NCI-H2196 treated with DMSO at 0.1 percent for 48 hours (cell line): ENCODE data around the gene CYRIA.

ENCODE experiments used
- DNase-seq: peaks from one replicate; lab custom pipeline; 2025; ENCODE audit not compliant: unreplicated experiment; lab: John Stamatoyannopoulos, UW

The CYRIA gene

DNA sequence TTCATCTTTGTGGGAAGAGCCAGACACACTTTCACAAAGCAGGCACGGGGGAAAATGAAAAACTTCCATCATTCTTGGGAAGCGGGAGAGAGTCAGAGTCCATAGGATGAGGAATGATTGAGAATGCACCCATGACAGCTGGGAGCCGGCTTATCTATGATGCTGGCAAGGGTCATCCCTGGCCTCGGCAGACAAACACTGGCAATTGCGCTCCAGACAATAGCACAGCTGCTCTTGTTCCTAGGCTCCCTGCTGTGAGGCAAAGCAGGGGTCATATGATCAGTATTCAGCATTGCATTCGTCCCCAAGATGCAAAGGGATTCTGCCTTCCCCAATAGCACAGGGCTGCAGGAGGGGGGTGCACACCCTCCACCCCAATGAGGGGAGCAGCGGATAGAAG, 33.0 kb downstream of the CYRIA start:
- no peak for DNase-seq

DNA sequence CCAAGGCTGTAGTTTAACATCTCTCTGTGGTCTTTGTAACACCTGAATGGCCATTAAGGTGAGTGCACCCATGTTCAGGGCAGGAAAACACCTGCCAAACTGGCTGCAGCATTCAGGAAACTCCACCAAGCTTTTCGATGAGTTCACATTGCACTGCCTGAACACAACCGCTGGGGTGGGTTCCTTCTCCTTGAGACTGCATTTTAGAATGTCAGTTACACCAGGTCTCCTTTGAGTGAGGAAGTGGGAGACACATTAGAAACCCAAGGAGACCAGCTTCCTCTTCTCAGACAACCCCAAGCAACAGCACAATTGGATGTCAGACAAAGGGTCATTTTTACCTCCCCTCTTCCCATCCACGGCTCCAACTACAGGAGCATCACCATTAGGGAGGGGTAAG, 35.2 kb downstream of the CYRIA start:
- DNase-seq = no peak

DNA sequence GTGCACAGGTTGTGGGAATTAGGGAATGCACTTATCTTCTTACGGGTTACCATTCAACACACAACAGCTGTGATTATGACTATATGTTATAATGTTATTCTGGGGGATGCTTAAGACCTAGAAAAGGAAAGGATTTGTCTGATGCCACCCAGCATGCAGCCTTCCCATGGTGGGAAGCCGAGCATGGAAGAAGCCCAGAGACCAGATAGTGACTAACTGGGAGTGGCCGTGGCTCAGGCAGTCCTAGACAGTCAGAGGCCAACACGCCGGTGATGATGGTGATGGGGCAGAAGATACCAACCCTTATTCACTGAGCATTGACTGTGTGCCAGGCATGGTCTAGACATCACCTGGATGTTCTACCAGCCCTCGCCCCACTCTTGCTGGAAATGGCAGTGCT, 35.9 kb downstream of the CYRIA start:
- DNase-seq = no peak

DNA sequence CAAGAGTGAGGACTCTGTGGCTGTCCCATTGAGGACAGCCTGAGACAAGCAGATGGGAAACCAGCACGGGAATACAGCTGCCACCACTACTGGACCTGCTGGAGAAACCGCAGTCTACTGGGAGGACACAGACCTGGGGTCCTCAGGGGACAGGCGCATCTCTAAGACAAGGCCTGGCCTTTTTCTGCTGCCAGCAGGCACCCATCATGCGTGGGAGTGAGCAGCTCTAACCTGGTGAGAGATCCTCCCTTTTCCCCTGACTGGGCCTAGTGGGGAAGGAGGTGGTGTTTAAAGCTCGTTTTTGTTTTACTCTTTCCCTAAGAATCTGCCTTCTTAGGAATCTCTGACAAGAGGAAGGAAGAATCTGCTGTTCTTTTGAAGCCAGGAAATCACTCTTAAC, 36.6 kb downstream of the CYRIA start:
- DNase-seq = no peak

DNA sequence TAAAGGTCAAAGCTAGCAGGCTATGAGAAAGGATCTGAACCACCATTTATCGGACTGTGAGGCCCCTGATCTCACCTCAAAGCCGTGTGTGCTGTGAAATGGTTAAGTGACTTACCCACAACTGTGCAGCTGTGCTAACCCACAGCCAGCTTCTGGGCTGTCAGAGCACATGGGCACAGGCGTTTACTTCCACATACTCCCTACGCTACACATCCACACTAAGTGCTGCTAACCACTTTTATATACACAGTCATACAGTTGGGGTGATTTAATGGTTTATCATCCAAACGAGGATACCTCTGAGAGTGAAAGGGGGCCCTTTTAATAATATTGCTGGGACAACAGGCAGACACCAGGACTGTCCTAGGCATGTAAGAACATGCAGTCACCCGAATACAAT, 37.3 kb downstream of the CYRIA start:
- DNase-seq = no peak

DNA sequence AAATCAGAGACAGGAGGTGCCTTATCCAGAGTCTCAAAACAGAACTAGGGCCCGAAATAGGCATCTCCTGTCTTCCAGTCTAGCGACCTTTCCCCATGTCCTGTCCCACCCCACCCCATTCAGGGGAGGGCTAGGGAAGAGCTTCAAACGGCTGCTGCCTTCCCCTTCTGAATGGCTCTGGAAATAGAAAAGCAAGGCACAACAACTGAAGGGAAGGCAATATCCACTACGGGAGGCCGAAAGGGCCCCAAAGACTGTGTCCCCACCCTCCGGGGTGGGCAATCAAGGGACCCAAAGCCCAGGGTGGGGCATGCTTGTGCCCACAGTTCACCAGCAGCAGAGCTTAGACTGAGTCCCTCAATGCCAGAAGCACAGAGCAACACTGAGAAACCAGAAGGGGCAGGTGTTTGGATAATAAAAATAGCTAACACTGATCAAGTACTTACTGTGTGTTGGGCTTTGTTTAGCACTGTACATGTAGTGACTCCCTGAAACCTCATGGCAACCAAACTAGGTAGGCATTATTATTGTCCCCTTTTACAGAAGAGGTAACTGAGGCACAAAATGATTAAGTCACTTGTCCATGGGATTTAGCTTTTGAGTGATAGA, 38.5 kb downstream of the CYRIA start:
- no peak for DNase-seq

DNA sequence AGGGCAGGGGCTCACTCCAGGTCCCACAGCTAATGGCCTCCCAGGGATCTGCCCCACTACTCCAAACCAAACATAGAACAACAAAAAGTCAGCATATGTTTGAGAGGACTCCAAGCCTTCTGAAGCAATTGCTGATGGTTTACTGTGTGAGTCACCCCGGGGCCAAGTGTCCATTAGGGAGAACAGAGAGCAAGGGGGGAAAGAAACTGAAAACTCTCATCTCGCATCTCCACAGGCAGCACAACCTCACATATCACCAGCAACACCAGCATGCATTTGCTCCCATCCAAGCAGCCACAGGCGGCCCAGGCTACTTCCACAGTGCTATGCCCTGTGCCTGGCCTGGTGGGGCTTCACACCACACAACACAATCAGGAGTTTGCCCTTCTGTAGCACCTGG, 39.1 kb downstream of the CYRIA start:
- DNase-seq = no peak

DNA sequence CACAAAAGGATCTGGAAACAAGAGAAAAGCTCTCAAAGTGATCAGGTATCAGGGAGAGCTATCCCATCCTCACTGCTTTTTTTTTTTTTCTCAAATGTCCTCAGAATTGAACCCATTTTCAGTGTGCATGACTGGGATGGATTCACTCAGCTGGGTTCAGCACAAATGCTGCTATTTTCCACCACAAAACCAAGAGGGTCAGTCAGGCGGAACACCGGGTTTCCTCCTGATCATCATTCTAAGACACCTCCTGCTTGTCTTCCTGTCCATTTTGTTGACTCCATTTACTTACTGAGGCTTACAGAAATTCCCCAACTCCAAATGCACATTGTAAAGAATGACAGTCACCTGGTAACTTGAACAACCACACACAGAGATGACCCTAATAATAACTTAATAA, 39.9 kb downstream of the CYRIA start:
- DNase-seq = no peak

DNA sequence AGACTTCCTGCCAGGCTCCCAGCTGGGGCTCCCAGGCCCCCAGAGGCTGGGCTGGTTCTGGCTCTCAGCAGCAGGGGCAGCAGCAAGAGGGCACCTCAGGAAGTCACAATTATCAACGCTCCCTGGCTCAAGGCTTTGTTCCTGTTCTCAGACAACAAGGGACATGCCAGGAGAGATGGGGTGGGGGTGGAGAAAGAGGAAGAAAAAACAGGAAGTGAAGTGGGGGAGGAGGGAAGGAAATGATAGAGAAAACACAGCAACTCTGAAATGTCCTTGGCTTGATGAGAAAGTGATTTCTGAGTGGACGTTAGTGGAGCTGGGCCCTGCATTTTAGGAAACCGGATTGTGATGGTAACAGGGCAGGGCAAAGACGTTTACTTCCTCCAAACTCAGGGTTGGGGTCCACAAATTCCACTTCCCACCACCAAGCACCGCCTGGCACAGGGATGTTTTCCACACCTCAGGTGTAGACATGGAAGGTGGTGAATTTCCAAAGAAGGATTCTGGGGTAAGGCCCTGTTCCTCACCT, 40.4 kb downstream of the CYRIA start:
- no peak for DNase-seq

DNA sequence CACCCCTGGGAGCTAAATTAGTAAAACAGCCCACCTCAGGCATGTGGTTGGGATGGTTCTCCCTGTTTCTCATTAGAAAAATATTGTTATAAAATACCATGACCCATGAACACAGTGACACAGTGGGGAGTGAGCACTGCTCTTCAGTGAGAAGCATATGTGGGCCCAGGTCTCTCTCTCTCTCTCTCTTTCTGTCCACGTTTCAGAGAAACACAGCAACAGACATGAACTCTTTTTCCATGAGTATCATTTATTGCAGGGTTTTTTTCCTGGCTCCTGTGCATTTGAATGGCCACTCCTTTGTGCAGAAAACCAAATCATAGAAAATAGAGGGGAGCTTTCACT, 41.2 kb downstream of the CYRIA start:
- DNase-seq = no peak

DNA sequence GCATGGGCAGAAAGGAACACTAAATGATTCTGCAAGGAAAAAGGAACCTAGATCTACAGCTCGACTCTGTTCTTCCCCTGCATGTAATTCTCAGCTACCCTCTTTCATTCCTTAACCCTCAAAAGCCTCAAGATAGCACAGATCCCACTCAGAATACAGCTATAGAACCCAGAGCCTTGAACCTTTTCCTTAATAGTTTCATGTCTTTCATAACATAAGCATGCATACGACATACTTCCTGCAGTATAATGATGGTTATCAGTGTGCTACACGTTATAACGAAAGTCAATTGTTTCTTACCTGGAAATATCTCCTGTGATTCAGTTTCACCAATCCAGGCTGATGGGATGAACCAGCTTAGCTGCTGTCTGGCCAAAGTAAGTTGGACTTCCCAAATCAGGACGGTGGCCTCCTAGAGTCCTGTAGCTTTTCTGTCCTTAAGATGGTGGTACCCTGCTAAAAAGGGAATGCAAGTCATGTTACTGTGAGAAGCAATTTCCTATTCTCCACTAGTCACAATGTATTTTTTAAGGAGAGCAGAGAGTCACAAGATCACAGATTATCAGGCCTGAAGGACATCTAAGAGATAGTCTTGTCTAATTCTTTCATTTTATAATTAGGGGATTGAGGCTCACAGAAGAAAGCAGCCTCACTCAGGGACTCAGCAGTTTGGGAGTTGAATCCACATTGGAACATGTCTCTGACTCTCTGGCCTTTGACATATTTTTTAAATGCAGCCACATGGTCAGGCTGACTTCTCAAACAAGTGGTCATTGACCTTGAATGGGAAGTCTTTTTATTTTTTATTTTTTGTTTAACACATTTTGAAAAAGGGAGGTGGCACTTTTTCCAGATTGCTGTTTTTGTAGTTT, 41.8 kb downstream of the CYRIA start:
- no peak for DNase-seq

DNA sequence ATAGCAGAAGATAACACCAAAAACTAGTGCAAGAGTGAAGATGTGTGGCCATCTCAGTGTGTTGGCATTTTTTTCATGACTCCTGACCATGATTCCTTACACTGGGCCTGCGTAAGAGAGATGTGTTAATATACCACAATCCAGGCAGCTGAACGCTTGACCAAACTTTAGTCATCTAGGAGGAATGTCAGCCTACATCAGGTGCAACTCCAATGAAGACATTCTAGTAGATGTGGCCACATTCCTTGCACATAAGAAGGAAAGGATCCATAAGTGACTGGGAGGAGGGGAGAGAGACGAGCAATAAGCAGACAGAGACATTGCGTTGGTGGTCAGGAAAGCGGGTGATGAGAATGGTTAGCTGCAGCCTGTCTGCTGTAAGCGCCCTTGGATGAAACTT, 42.6 kb downstream of the CYRIA start:
- no peak for DNase-seq

DNA sequence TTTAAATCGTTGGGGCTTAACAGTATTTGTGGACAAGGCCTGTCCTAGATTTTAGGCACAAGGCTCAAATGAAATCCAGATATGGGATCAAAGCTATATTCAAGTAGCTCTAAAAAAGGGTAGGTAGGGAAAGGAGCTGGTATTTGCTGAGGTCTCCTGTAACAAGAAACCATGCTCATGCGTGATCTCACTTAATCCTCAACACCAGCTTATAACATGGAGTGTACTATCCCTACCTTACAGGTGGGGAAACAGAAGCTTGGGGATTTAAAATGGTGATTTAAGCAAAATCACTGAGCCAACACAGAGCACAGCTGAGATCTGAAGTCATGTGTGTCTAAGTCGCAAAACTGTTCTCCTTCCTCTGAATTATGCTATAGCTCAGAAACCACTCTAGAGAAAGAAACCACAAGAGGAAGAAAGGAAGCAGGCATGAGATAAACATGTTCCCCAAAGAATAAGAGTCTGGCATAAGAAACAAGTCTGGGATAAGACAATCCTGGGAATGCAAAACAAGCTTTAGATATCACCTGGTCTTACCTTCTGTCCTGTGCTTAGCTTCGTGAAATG, 43.1 kb downstream of the CYRIA start:
- no peak for DNase-seq

DNA sequence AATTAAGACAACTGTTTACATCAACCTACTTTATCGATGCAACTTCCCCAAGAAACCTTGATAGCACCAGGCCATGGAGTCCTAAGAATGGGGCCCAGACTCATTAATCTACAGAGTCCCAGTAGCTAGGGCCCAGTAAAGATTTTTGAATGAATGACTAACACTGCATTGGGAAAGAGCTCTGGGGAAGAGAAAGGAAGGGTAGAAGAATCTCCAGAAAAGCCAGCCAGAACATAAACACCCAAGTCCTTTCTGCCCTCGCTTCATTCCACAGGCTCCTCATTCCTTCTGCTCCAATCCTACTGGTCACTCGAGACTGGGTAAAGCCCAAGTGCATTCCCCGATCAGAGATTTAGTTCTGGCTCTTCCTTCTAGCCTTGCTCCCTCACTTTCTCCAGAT, 44.3 kb downstream of the CYRIA start:
- DNase-seq = no peak

DNA sequence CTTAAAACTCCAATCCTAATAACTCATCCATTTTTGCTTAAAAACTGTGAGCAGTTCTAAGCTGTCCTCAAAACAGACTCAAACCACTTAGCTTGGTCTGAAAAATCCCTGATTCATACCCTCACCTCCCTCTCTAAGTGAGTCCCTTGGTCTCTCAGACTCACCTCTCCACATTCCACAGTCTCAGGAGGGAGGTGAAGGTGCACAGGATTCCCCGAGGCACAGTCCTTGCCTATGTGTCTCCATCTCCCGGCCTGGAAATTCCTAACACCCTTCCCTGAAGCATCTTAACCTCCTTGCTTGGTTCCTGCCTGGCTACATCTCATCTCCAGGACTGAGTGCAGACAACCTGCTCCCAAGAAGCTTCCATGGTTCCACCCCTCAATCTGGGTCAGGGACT, 45.0 kb downstream of the CYRIA start:
- DNase-seq = no peak

DNA sequence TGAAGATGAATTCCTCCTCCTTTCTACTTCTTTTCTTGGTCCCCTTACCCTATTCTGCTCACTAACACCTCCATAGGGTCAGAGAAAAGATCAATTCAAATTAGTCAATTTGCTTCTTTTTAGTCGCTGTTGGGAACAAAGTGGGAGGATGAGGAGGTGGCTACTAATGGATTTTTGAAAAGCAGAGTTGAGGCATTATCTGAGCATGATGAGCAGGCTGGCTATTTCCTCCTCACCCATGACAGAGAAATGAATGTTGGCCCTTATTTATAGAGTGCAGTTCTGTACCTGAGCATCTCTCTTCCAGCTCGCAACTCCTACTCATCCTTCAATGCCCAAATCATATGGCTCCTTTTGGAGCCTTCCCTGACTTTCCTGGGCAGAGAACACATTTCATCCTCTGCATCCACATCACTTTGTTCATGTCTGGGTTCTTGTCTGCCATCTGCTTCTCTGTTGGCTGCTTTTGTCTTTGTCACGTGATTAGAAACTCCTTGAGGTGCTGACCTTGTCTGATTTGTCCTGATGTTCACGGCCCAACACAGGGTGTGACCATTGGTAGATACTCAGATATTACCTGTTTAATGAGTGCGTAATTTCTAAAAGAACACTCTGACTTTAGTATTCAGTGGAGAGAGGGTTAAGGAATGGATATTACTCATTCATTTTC, 45.9 kb downstream of the CYRIA start:
- no peak for DNase-seq

DNA sequence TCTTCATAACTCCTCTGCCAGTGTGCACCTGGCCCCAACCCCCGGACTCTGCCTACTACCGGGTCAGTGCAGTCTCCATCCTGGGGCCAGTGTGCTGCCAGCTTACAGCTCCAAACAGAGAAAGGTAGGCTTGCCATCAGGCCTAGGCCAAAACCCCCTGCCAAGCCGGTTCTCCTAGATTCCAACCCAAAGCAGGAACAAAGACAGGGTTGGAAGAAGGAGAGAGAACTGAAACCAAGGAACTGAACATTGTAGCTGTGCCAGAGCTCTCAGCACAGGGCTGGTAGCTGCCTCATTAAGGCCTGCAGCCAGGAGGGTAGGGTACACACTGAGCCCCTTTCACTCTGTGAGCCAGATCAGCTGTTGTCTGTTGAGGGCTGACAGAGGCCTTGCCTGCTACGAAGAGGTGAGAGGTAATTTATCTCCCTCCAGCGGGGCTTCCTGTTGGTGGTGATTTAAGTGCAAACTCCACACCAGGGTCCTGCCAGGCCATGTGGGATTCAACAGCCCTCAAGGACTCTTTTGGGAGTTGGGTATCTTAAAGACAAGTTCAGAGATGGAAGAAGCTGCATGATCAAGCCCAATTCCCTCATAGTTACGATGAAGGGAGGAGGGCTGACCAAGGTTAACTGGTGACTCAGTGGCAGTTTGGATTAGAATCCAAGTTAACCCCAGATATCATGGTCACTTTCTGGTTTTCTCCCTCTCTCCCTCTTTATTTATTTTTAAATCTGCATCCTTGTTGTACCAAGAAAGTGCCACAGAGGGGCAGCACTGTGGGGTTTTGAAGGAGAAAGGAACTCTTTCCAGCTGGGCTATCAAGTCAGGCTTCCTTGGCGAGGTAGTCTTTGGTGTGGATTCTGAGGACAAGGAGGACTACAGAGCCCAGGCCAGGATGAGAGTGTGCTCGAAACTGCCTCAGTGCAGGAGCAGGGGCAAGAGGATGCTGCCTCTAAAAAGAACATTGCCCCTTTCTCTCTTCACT, 48.1 kb downstream of the CYRIA start:
- no peak for DNase-seq
